Stimulated activated naive CD4-positive, alpha-beta T cell (primary cell): Measurements from ENCODE around the gene BRSK1.

Source experiments
- DNase-seq, 6 experiments: peaks; one replicate each; lab custom pipeline; 2025; lab: John Stamatoyannopoulos, UW

Gene BRSK1

GRCh38 chr19:55353356-55353802 lies 69.6 kb downstream of the BRSK1 start:
- peak in 1 of 6 experiments; percentile 48 for DNase-seq

GRCh38 chr19:55353803-55354697 lies 70.3 kb downstream of the BRSK1 start:
- DNase-seq = peak in 5 of 6 experiments; percentile 51 to 75 (median 65)

GRCh38 chr19:55354698-55355212 lies 71.0 kb downstream of the BRSK1 start, which contains the start of gene COX6B2:
COX6B2 (minus strand) TSS chr19:55354719; CDS start chr19:55354521, 198 bp downstream.
- no peak for DNase-seq

- DNase-seq = no peak
These were observed 71.5 kb downstream of the BRSK1 start for GRCh38 chr19:55355213-55355821.

- DNase-seq = no peak
These were observed 74.7 kb downstream of the BRSK1 start for GRCh38 chr19:55358493-55358892.

GRCh38 chr19:55358943-55359908 lies 75.4 kb downstream of the BRSK1 start:
- DNase-seq = no peak

GRCh38 chr19:55360902-55361301 lies 77.1 kb downstream of the BRSK1 start:
- no peak for DNase-seq
